Erythroblast (primary cell): Measurements from ENCODE around the gene BUB1B.

Experiments
- GATA1 ChIP-seq: IDR thresholded peaks from 2 replicates; pipeline ENCODE4 v1.6.1; 2011; ENCODE audit warnings: low read depth, mild to moderate bottlenecking, control low read depth, low read length, moderate library complexity
- POLR2A ChIP-seq: IDR thresholded peaks from 2 replicates; pipeline ENCODE4 v1.6.1; 2011; ENCODE audit warnings: mild to moderate bottlenecking, low read length

DNA sequence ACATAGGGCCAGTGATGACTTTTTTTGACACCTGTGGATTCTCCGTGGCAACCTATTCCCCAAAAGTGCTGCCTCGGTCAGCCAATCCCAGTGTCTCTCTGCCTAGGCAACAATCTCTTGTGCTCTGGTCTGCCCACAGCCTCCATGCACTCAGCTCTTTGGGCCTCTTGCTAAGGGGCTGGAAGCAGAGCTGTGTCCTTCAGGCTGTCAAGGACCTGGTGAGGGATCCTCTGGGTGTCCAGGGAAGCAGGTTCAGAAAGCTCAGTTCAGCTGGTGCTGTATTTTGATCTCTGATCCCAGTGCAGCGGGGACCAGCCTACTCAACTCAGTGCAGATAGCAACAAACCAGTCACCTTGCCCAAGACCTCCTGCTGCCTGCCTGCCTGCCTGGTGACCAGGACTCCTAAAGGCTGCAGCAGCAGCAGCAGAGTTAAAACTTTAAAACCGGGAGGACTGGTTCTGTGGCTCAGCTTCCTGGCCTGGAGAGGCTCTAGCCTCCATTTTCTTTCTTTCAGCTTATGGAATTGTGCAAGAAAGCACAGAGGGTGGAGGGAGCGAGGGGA, 84.2 kb downstream of the BUB1B start:
- no peak for TF ChIP-seq GATA1
- TF ChIP-seq POLR2A, result no peak
